OCI-LY1 (cell line): ENCODE measurements around the gene GATAD1.

ENCODE experiments used
- EZH2 ChIP-seq: fragments of 200-600 bp; sonication (generic), shearing (Covaris generic); IDR thresholded peaks from 2 replicates; pipeline ENCODE4 v1.8.0; 2017; ENCODE audit warnings: borderline replicate concordance, mixed run types, mild to moderate bottlenecking, antibody characterized with exemption, low read length, moderate library complexity, mixed read lengths
- TF ChIP-seq, protein P1 (sequence below): fragments of 200-600 bp; sonication (generic), shearing (Covaris generic); IDR thresholded peaks from 2 replicates; pipeline ENCODE4 v1.5.1; 2017; ENCODE audit warnings: mild to moderate bottlenecking, antibody characterized with exemption, low read length, moderate library complexity, mixed read lengths

DNA sequence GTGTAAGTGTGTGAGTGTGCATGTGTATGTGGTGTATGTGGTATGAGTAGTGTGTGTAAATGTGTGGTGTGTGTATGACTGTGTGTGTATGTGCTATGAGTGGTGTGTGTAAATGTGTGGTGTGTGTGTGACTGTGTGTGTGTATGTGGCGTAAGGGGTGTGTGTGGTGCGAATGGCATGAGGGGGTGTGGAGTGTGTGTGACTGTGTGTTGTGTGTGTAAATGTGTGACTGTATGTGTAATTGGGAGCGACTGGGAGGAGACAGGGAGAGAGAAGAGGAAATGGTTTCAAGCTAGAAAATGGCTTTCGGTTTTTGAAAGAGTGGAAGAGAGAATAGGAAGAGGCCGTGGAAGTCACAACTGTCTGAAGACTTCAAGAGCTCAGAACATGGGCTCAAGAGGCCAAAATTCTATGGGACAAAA lies 23.6 kb upstream of the GATAD1 start:
- TF ChIP-seq, protein P1, sequence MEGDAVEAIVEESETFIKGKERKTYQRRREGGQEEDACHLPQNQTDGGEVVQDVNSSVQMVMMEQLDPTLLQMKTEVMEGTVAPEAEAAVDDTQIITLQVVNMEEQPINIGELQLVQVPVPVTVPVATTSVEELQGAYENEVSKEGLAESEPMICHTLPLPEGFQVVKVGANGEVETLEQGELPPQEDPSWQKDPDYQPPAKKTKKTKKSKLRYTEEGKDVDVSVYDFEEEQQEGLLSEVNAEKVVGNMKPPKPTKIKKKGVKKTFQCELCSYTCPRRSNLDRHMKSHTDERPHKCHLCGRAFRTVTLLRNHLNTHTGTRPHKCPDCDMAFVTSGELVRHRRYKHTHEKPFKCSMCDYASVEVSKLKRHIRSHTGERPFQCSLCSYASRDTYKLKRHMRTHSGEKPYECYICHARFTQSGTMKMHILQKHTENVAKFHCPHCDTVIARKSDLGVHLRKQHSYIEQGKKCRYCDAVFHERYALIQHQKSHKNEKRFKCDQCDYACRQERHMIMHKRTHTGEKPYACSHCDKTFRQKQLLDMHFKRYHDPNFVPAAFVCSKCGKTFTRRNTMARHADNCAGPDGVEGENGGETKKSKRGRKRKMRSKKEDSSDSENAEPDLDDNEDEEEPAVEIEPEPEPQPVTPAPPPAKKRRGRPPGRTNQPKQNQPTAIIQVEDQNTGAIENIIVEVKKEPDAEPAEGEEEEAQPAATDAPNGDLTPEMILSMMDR, result no peak
- TF ChIP-seq EZH2, result no peak
